NCI-H2227 treated with DMSO at 0.1 percent for 48 hours (cell line): ENCODE measurements around the gene PDP2.

Experiments used
- DNase-seq: peaks from one replicate; lab custom pipeline; 2025; lab: John Stamatoyannopoulos, UW

Gene PDP2

DNA sequence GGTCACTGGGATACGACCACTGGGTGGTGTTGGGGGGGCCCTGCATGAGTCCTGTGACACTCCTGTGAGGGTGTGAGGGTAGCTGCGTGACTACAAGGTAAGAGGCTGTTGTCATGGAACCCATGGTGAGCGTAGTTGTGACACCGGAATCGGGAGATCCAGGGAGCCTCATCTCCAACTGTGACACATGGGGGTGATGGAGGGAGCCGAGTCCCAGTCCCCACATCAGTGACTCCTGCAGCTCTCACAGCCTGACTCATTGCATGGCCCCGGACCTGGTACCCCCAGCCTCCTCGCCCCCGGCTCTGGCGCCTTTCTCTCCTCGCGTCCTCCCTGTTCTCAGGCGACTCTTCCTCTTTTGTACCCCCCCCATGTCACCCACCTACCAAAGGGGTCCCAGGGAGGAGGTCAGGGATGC lies 24.1 kb downstream of the PDP2 start:
- no peak for DNase-seq

DNA sequence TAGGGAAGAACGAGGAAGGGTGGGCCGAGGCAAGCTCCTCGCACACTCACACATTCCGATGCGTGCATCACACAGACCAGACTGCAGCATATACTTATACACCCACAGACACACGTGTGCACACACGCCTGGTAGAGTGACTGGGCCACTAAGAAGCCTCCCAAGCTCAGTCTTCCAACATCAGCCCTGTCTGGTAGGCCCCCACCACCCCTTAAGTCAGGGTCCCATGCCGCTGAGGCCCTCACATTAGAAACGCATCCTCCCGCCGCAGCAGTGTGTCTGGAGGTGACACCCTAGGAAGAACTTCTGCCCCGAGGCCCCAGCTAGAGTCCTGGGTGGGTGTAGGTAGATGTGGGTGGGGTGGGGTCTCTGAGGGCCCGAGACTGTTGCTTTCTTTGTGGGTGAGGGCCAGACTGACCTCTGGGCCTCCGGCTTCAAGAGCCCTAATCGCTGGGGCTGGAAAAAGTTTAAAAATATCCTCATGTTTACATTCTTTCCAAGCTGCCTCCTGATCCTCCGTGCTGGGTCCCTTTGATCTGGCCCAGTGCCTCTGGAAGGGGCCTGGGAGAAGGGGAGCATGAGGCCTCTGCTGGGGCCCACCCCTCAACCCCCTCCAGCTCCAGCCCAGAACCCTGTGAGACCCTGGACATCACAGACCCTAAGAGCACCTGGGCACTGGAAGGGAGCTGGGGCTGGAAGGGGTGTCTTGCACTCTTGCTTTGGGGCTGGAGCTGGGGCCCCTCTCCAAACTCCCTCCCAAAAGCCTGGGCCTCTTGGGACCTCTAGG lies 24.7 kb downstream of the PDP2 start:
- DNase-seq, result no peak

DNA sequence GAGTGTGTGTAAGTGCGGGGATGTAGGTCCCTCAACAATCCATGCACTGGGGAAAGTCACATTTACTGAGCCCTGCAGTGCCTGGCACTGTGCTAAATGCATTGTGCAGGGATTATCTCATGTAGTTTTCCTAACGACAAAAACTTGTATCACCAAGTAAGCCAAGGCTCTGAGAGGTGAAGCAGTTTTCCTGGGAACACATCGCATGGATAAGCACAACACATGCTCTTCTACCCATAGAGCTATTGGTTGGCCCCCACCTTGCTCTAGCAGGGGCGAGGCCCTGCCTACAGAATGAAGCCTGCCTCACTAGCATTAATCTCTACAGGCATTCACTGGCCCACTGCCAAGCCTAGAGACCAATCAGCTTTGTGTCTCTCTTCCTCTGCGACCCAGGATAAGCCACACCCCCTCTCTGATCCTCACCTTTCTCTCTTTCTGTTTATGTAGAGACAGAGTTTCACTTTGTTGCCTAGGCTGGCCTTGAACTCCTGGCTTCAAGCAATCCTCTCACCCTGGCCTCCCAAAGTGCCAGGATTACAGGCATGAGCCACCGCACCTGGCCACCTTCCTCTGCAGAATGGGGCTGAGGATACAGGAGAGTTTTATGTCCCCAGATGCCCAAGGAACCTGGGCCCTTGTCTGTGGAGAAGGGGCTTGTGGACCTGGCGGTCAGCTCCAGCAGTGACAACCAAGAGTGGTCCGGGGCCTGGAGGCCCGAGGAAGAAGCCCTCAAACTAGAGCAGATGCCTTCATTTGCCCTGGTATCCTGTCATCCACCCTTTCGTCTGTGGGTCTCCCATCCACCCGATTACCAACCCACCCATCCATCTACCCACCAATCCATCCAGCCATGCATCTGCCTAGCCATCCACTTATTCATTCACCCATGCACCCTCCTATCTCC lies 25.6 kb downstream of the PDP2 start:
- peak; percentile 23 for DNase-seq

DNA sequence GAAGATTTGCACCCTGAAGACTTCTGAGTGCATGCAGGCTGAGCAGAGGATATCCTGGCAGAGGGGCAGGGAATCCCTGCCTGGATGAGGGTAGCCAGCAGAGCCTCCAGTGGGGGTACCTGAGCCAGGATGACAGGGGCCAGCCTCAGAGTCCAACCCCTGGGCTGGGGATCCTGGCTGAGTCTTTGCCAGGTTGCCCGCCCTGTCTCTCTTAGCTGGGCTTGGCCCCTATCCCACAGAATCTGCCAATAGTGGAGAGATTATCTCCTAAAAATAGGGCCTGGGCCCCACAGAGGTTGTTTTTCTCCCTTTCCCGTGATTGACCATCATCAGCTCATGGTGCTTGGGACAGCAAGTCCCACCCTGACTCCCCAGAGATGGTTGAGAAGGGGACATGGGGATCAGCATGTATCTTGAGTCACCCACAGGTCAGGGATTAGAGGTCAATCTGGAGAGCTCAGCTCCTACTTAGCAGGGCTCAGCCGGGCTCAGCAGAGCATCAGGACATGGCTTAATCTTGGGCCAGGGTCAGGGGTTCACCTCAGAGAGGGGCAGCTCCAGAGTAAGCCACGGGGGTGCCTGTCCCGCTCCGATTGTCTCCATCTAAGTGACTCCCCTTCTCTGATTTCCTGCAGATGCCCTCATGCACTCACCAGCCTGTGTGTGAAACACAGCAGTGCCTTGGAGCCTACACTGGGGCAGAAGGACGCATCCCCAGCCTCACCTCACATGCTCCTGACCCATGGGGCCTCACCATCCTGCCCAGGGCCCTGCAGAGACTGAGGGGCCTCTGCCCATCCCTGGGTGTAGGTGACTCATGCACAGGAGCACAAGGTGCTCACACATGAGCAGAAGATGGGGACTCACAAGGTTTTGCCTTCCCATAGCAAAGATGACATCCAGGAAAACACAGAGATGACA lies 26.9 kb downstream of the PDP2 start:
- no peak for DNase-seq

DNA sequence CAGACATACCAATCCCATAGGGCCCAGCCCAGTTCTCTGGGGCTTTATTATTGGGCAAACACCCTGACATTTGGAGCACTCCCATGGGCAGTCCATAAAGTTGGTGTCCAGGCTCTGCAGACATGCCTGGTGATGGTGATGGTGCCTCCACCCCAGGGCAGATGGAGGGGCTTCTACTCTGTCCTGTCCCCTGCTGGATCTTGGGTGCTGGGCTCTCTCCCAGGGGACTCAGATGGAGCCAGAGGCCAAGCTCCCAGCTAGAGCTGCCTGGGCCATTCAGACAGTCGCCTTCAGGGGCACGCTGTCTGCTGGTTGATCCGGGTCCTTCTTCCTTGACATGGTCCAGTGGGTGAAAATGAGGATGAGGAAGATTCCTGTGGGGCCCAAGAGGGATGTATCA lies 27.8 kb downstream of the PDP2 start:
- no peak for DNase-seq

DNA sequence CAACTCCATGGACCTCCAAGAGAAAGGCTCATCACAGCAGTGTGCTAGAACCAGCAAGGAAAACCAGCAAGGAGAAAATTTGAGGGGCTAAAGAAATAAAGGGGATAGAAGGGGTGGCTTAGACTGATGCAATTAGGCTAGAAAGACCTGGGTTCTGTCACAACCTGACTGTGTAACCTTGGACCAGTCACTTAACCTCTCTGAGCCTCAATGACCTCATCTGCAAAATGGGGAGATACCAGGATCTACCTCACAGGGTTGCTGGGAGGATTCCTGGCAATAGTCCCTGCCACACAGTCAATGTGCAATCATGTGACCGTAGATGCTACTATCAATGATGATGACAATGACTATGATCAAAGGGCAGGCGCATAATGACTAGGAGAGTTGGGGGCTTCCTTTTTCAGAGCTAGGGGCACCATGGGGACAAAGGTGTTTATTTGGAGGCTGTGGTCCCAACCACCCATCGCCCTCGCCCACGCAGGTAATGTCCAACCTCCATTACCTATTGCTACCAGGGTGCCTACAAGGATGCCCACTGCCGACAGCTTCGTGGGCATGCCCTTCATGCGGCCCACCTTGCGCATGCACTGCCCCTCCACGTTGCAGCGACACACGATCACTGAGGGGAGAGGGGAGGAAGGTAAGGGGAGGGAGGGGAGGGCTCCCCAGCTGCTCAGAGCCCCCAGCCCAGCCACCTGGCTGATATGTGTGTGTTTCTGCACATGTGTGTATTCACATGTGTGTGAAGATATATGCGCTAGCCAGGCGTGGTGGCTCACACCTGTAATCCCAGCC lies 28.6 kb downstream of the PDP2 start:
- DNase-seq, result no peak

DNA sequence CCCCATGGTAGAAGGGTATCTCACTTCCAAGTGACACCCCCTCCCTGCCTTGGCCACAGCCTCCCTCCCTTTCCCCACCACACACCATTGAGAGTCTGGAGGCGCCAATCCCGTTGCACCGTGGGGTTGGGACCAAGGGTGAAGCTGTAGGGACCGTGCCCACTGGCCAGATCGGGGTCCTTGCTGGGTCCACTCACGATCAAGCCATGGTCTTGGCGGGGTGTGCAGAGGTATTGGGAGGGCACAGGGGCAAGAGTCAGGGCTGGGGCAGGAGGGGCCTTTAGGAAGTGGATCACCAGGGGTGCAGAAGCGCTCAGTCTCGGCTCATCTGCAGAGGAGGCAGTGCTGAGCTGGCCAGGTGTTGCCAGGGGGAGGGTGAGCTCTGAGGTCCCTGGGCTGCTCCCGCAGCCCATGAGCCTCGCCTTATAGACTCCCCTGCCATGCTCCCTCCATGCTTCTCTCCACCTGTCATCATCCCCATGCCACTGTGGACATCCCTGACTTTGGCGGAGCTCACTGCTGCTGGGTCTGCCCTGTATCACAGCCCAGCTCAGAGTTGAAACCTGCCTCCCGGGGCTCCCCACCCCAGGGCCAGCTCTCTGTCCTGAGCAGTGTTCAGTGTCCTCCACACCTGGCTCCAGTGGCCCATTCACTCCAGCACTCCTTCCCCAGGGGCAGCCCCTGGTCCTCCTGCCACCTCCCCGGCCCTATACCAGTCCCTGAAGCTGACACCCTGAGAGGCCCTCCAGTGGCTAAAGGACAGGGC lies 30.0 kb downstream of the PDP2 start:
- no peak for DNase-seq

DNA sequence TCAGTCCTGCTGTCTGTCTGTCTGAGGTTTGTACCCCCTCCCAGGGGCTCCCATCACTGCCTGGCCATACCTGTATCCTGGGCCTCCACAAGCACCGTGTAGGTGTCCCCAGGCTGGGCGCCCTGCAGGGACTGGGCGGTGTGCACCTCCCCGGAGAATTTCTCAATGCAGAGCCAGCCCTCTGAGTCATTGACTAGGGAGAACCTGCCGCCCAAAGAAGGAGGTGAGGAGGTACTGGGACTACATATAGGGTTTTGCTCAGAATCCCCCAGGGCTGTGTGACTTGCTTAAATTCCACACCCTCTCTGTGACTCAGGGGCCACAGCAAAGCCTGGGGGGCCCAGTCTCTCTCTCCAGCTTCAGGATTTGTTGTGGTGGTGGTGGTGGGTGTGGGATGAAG lies 30.8 kb downstream of the PDP2 start:
- no peak for DNase-seq

DNA sequence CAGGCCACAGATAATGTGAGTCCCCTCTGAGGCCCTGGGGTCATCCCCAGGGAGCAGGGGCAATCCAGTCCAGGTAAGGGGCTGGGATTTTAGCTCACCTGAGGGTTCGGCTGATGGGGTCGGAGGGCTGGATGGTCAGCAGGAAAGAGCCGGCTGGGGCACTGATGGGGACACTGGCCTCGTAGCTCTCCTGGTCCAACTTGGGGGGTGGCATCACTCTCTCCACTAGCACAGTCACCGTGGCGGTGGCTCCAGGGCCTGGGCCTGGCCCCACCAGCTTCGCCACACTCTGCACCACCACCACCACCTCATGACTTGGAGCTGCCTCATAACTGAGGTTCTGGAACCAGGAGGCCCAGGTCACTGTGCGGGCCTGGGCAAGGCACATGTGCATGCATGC lies 31.5 kb downstream of the PDP2 start:
- no peak for DNase-seq

DNA sequence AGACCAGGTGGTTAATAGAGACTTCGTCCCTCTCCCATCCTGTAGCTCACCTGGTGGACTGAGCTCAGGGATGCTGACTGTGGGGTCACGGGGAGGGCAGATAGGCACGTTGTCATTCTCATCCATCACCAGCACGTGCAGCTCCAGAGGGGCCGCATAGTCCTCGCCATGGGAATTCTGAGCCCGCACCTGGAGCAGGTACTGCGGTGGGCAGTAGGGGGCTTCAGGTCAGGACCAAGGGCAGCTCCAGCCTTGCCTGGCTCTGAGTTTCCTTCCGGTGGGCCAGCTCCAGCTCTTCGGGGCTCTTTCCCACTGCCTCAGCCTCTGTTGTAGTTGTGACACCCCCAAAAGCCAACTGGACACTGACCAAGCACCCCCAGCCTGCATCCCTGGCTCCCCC lies 32.8 kb downstream of the PDP2 start:
- DNase-seq, result no peak

DNA sequence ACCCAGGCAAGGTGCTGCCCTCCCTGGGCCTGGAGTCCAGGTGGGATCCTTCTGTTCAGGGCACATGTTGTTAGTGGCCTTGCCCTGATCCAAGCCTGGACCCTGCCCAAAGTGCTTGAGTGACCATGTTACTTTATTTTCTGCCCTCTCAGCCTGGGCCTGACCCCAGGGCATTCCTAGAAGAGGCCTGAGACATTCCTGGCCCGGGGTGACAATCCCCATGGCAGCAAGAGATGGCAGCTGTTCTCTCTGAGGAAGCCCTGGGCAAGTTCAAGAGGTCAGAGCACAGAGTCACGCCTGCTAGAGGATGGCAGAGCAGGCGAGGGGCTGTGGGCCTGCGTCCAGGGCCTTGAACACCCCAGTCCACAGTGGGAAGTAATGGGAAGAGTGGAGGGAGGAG lies 33.4 kb downstream of the PDP2 start:
- no peak for DNase-seq

DNA sequence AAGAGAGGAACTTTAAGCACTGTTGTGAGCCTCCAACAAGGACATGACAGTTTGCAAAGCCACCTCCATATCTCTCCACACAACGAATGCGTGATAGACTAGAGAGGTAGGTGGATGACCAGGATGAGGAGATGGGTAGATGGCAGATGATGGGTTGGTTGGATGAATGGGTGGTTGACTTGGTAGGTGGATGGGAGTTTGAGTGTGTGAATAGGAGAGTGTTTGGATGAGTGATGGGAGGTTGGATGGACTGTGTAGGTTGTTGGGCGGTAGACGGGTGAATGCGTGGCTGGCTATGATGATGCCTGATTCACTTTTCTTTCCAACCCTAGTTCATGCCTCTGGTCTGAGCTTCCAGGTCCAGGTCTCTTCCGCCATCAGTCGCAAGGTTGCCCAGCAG lies 34.2 kb downstream of the PDP2 start:
- DNase-seq, result no peak

DNA sequence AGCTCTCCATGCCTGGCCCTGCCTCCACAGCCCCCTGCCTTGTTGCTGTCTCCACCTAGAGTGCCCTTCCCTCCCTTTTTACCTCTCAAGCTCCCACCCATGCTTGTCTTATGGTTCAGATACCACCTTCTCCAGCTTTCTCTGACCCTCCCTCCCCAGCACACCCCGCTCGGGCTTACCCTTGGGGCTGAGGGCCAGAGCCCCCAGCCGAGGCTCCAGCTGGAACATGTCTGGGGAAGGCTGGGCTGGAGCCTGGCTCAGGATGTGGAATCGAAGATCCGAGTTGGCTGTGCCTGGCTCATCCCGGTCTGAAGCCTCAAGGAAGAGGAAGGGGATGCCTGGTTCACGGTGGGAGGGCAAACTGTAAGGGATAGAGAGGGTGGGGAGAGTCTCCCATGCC lies 34.7 kb downstream of the PDP2 start:
- no peak for DNase-seq

DNA sequence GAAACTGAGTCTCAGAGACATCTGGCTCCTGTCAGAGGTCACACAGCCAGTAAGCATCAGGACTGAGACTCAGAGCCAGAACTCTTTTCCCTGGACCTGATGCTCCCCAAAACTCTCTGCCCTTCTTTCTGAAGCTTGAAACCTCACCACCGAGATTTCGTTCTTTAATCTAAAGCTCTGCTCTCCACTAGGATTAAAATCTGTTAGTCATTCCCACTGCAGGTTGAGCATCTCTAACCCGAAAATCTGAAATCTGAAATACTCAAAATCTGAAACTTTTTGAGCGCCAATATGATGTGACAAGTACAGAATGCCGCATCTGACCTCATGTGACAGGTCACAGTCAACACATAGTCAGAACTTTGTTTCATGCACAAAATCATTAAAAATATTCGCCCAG lies 36.2 kb downstream of the PDP2 start:
- no peak for DNase-seq

DNA sequence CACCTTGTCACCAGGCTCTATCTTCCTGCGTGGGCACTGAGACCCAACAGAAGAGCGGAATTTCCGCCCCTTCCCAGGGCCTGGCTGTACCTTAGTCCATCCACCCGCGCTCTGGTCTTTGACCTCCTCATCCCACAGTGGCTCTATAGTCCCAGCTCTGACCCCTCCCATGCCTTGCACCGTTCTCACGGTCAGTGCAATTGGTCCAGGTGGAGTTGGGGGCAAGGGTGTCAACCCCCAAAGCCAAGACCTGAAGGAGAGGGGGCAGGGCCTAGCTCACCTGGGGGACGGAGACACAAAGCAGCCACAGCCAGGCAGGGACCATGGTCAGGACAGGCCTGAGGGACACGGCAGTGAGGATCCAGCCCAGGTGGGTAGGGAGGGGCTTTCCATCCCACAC lies 37.4 kb downstream of the PDP2 start:
- DNase-seq, result no peak

DNA sequence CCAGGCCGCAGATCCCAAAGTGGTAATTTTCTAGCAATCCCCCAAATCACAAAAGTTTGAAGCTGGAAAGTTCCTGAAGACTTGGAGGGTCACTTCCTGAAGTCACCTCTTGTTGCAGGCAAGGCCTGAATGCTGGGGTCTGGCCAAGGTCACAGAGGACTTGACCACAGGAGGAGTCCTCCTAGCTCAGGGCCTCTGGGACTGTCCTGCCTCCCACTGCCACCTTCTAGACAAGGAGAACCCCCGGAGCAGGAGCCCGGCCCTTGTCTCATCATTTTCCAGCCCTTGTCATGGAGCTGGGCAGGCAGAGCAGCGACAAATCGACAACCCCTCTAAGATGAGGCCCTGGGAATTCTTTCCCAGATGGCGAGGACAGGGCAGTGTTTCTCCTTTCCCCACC lies 38.0 kb downstream of the PDP2 start:
- no peak for DNase-seq

DNA sequence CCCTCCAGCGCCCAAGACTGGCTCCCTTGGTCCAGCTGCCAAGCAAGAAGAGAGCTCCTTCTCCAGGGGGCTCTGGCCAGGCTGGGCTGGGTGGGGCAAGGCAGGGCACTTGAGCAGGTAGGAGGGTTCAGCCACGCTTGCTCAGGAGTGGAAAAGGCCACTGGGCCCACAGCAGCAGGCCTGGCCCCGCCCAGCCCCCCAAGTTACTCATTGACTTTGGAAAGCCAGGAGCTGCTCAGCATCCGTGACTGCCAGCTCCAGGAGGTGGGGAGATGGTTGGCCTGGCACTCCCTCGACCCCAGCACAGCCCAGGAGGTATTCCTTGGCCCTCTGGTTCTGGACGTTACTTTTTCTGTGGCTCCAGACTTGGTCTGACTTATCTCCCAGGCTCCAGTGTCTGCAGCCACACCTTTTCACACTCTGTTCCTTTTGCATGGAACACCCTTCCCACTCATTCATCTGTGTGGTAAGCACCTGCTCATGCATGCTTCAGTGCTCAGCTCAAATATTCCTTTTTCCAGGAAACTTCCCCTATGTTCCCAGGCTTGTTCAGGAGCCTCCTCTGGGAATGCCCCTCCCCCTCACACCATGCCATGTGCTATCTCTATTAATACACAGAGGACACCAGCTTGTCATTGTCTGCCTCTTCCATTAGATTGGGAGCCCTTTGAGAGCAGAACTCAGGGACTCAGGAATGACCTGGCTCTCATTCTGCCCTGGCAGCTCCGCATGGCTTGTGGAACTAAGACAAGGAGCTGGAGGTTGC lies 38.7 kb downstream of the PDP2 start, which contains the start of gene CDH16:
TSS of gene CDH16 (minus strand) at position 83 of the 766 bp plus-strand sequence. CDS start 820 bp downstream, outside the sequence.
- no peak for DNase-seq

DNA sequence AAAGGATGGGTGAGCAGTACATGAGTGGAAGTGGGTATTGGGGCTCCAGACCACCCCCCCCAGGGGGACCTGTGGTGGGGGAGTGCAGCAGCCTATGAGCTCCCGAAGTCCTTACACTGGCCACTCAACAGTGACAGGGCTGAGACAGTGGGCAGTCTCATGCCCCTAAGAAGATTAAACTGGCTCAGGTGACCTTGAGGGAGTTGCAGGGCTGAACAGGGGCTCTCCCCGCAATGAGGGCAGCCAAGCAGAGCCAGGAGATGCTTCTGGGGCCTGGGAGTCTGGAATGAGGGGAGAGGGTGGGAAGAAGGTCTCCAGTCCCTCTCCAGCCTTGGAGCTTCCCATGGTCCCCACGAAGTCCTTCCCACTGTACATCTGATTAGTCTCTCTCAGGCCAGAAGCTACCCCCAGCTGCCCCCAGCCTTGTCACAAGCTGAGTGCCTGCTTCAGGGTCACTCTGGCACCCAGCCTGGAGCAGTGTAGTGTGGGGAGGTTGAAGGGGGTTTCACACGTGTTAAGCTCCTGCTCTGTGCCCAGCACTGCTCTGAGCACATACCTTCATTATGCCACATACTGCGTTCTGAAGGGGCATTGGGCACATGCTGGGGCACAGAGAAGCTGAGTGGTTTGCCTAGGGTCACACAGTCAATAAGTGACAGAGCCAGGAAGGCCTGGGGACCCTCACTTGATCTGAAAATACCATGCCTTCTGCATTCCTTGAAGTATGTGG lies 39.4 kb downstream of the PDP2 start:
- DNase-seq, result no peak

DNA sequence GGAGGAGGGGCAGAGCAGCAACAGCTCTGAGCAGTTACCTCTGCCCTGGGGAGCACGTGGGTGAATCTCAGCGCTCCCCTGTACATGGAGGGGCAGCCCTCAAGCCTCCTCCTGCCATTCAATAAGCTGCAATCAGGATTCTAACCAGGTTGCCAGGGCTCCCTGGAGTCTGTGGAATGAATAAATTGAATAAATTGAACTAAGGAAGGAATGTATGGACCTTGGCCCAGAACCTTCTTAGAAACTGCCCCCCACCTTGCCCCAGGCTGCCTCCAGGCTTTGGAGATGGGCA lies 39.9 kb downstream of the PDP2 start:
- no peak for DNase-seq
